Skeletal muscle tissue (tissue), 4 donors: ENCODE measurements around the gene AKAP9. TPM values are rescaled to one million over a fixed set of nuclear protein-coding genes. Genes with fewer than 3 reads are reported as not detected.
"Not testable (repeated sequence)": the region's sequence is repeated elsewhere in the genome, so short reads cannot be mapped to it uniquely, and the experiment has no call there.

ENCODE experiments used
- H3K27ac ChIP-seq: one replicate; pipeline ENCODE4 v1.7.0; 2013; ENCODE audit warnings: mild to moderate bottlenecking, low read depth, low read length, inconsistent platforms
- H3K27me3 ChIP-seq, 3 donors: one replicate each; pipeline ENCODE4 v1.7.0; 2013; ENCODE audit warnings: low read length in 3 of 3; ENCODE audit not compliant: control insufficient read depth in 3 of 3, insufficient read depth in 3 of 3
- H3K36me3 ChIP-seq, 3 donors: one replicate each; pipeline ENCODE4 v1.7.0; 2013; ENCODE audit warnings: low read length in 3 of 3; ENCODE audit not compliant: control insufficient read depth in 3 of 3, insufficient read depth in 3 of 3
- H3K4me1 ChIP-seq, 3 donors: one replicate each; pipeline ENCODE4 v1.7.0; 2013; ENCODE audit warnings: low read length in 3 of 3, mild to moderate bottlenecking in 3 of 3; ENCODE audit not compliant: control insufficient read depth in 3 of 3, insufficient read depth in 3 of 3
- H3K4me3 ChIP-seq, 3 donors: one replicate each; pipeline ENCODE4 v1.7.0; 2013; ENCODE audit warnings: low read length in 3 of 3
- H3K9ac ChIP-seq, 3 donors: one replicate each; pipeline ENCODE4 v1.7.0; 2013; ENCODE audit warnings: low read length in 3 of 3, mild to moderate bottlenecking in 3 of 3, moderate library complexity in 2 of 3, low read depth in 1 of 3
- H3K9me3 ChIP-seq, 3 donors: one replicate each; pipeline ENCODE4 v1.7.0; 2013; ENCODE audit warnings: low read length in 3 of 3; ENCODE audit not compliant: control insufficient read depth in 3 of 3
- total RNA-seq: library from RNA; depleted of rRNA; stranded (reverse); fragments of >200 nt; gene quantifications from one replicate; pipeline ENCODE4 v1.2.3, GENCODE V29; 2014
- donor health status: Osteomylitis.

AKAP9 gene
- total RNA-seq, 1 donor from 2014 or later, result 57.9 TPM

DNA sequence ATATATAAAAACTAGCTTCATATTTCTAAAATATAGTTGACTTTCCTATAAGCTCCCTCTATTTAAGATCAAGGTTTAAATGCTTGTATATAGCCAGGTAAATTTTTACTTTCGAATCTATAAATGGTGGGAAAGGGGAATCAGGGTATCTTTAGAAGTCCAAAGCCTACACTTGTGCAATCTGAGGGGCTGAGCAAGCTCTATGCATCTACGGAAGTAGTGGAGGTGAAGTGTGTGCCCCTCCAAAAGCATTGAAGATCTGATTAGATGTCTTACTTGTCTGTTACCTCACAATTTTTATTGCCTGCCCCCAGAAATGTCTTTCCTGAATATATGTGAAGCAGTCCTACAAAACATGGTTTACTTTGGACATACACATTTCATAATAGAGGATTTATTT, 1.6 kb downstream of the AKAP9 start:
- H3K27me3 ChIP-seq, result no peaks in the 10 kb centered on the region
- peak overlapping the region; percentile 98 to 99 (median 99) for H3K9ac ChIP-seq
- H3K4me1 ChIP-seq, result peaks cover 11 to 19% (median 13%) of the 10 kb centered on the region in 3 donors
- H3K27ac ChIP-seq, result no peak overlapping the region
- no peaks in the 10 kb centered on the region for H3K9me3 ChIP-seq
- H3K36me3 ChIP-seq, result no peaks in the 10 kb centered on the region
- H3K4me3 ChIP-seq, result peak overlapping the region; percentile 95 to 98 (median 97)

DNA sequence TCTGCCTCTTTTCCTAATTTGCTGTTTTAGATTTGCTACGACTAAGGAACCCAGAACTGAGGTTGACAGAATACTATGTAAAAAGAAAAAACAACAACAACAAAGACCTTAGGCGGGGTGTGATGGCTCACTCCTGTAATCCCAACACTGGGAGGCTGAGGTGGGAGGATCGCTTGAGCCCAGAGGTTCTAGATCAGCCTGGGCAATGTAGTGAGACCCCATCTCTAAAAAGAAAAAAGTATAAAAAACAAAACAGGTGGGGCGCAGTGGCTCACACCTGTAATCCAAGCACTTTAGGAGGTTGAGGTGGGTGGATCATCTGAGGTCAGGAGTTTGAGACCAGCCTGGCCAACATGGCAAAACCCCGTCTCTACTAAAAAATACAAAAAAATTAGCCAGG, 4.3 kb downstream of the AKAP9 start:
- H3K4me3 ChIP-seq, H3K27me3 ChIP-seq, H3K9me3 ChIP-seq, H3K9ac ChIP-seq, H3K27ac ChIP-seq, H3K36me3 ChIP-seq: not testable (repeated sequence)
- H3K4me1 ChIP-seq, result peaks cover 11 to 13% (median 13%) of the 10 kb centered on the region in 3 donors

DNA sequence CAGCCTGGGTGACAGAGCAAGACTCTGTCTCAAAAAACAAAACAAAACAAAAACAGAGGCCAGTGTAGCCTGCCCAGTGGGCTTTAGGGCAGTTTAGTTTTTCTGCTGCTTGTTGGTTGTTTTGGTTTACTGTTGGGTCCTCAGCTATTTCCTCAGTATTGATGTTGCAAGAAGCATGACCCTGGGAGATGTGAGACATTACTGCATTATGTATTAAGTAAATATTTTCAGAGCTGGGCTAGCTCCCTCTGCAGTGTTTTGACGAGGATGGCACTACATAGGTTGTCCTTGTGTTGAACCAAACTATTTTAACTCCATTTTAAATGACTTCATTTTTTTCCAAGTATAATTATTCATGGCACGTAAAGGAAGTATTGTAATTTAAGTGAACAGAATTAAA, 4.8 kb downstream of the AKAP9 start:
- no peaks in the 10 kb centered on the region for H3K9me3 ChIP-seq
- no peaks in the 10 kb centered on the region for H3K27me3 ChIP-seq
- H3K4me1 ChIP-seq, result peaks cover 8 to 10% (median 8%) of the 10 kb centered on the region in 3 donors
- H3K4me3 ChIP-seq, result no peak overlapping the region
- no peaks in the 10 kb centered on the region for H3K36me3 ChIP-seq
- no peak overlapping the region for H3K27ac ChIP-seq
- no peak overlapping the region for H3K9ac ChIP-seq

DNA sequence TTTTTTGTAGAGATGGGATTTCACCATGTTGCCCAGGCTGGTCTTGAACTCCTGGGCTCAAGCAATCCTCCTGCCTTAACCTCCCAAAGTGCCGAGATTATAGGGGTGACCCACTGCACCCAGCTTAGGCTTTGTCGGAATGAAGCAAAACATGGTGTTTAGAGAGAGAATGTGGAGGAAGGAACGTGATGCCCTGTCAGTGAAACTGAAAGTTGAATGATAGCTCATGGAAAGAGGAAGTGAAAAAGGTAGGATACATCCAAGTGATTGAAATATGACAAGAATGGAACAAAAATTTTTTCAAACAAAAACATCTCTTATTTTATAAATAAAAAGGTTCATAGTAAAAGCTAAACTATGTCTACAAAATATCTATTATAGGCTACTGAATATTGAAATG, 5.9 kb downstream of the AKAP9 start:
- Histone ChIP-seq H3K4me1 (peaks cover 4 to 10% (median 8%) of the 10 kb centered on the region in 3 donors), H3K9ac (no peak overlapping the region), H3K27me3 (no peaks in the 10 kb centered on the region), H3K4me3 (no peak overlapping the region), H3K9me3 (no peaks in the 10 kb centered on the region), H3K27ac (no peak overlapping the region), H3K36me3 (no peaks in the 10 kb centered on the region)

DNA sequence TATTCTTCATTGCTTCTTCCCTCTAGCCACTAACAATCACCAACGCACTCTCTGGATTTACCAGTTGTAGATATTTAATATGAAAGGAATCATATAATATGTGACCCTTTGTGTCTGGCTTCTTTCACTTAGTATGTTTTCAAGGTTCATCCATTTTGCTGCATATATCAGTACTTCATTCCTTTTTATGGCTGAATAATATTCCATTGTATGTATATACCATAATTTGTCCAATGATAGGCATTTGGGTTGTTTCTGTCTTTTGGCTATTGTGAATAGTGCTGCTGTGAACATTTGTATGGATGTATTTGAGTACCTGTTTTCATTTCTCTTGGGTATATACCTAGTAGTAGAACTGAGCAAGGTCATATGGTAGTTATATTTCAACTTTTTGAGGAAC, 7.3 kb downstream of the AKAP9 start:
- Histone ChIP-seq H3K9ac (no peak overlapping the region), H3K4me1 (peaks cover 0 to 7% (median 4%) of the 10 kb centered on the region in 3 donors), H3K9me3 (no peaks in the 10 kb centered on the region), H3K27me3 (no peaks in the 10 kb centered on the region), H3K4me3 (no peak overlapping the region), H3K36me3 (peaks cover 0 to 2% (median 0%) of the 10 kb centered on the region in 3 donors), H3K27ac (no peak overlapping the region)

DNA sequence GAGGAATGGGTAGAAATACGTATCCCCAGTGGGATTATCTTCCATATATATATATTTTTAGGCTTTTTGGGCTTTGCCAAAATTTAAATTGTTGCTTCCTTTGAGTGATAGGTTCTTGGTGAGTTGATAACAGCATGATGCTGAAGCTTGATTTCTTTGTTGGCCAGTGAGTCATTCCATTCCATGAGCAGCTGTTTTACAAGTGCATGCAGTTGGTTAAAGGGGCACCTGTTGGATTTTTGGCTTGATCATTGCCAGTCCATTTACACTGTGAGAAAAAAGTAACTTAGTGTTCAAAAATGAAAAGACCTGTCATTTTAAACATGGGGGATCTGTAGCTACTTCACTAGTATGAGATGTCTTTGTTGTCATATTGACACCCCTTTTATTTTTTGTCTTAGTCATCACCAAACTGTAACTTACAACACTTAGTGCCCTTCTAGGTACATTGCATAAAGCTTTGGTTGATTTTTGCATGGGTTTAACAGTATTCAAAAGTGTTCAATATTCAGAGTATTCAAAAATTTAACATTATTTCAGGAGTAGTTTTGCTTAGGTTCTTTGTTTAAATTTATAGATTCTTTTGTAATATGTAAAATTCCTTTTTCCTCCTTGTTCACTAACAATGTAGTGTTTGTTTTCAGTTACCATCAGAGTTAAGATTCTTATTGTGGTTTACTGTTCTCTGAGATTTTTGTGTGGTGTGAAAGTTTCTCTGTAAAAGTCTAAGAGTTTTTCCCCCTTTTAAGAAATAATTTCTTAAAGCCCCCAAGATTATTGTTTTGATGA, 8.8 kb downstream of the AKAP9 start:
- H3K9ac ChIP-seq, result no peak overlapping the region
- no peak overlapping the region for H3K4me3 ChIP-seq
- peaks cover 0 to 2% (median 0%) of the 10 kb centered on the region in 3 donors for H3K36me3 ChIP-seq
- H3K9me3 ChIP-seq, result no peaks in the 10 kb centered on the region
- no peak overlapping the region for H3K27ac ChIP-seq
- peaks cover 0 to 7% (median 4%) of the 10 kb centered on the region in 3 donors for H3K4me1 ChIP-seq
- no peaks in the 10 kb centered on the region for H3K27me3 ChIP-seq

DNA sequence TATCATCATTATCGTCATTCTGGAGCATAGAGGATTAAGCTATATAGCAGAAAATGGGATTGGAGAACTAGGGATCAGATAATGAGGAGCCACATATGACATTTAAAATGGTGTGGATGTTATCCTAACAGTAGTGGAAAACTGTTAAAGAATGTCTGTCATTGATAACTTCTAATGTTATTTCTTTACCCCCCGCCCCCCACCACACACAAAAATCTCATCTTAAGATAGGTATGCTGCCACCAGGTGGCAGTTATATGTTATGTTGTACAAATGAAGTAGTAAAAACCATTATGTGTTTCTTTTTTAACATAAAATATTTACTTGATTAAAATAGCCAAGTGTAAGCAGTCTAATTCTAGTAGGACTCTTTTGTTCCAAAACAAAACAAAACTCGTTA, 13.0 kb downstream of the AKAP9 start:
- H3K27ac ChIP-seq, result no peak overlapping the region
- no peaks in the 10 kb centered on the region for H3K27me3 ChIP-seq
- H3K36me3 ChIP-seq, result peaks cover 0 to 2% (median 0%) of the 10 kb centered on the region in 3 donors
- no peaks in the 10 kb centered on the region for H3K9me3 ChIP-seq
- H3K4me1 ChIP-seq, result peaks cover 0 to 11% (median 5%) of the 10 kb centered on the region in 3 donors
- no peak overlapping the region for H3K9ac ChIP-seq
- H3K4me3 ChIP-seq, result no peak overlapping the region

DNA sequence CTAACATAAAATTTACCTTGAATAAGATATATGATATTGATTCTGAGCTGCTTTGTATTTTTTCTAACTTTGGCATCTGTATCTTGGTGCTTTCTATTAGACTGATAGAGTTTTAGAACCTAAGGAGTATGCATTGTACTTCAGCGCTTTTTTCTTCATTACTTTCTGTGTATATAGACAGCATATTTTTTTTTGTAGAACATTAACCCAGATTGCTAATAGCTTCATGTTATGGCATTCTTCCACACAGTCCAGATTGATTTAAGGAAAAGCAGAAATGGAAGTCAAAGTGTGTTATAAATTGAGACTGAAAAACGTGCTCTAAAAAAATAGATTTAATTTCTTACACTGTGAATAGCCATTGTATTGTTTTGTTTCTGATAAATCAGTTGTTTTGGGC, 15.8 kb downstream of the AKAP9 start:
- H3K27me3 ChIP-seq, H3K27ac ChIP-seq, H3K4me3 ChIP-seq, H3K36me3 ChIP-seq, H3K9me3 ChIP-seq, H3K4me1 ChIP-seq, H3K9ac ChIP-seq: not testable (repeated sequence)

DNA sequence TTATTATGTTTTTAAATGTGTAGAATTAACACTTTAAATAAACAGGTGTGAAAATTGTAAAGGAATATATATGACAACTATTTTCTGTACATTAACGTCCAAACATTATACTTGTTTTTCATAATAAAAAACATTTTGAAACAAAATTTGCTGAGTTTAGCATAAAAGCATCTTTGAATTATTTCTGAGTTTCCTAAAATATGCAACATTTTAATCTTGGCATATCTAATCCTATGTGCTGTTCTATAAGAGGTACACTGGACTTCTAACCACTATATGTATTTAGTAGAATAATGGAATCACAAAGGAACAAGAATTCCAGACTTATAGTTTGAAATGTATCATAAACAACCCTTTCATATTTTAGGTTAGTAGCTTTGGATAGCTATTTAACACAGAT, 16.6 kb downstream of the AKAP9 start:
- Histone ChIP-seq H3K9me3 (no peaks in the 10 kb centered on the region), H3K27ac (no peak overlapping the region), H3K27me3 (no peaks in the 10 kb centered on the region), H3K4me1 (peaks cover 0 to 6% (median 5%) of the 10 kb centered on the region in 3 donors), H3K9ac (no peak overlapping the region), H3K4me3 (no peak overlapping the region), H3K36me3 (peaks cover 0 to 2% (median 0%) of the 10 kb centered on the region in 3 donors)

DNA sequence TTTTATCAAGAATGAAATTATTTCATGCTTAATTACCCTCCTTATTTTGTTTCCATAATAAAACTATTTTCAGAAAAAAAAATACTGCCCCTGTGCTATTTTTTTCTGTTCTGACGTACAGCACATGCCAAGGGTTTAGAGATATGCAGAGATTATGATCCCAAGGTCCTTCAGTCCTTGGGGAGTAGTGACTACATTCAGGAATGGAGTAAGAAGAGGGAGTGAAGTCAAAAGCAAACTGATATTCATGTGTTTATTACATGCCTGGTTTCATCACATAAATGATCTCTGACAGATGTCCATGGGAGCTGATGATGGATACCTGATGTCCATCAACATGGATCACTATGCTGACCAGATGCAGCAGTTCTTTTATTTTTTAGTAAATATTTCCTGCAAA, 17.2 kb downstream of the AKAP9 start:
- Histone ChIP-seq H3K27me3 (no peaks in the 10 kb centered on the region), H3K27ac (no peak overlapping the region), H3K4me3 (no peak overlapping the region), H3K9ac (no peak overlapping the region), H3K4me1 (peaks cover 0 to 6% (median 5%) of the 10 kb centered on the region in 3 donors), H3K9me3 (no peaks in the 10 kb centered on the region), H3K36me3 (no peaks in the 10 kb centered on the region)
